ENCODE data around the gene PLEKHS1. TPM values are rescaled to one million over a fixed set of nuclear protein-coding genes. Genes with fewer than 3 reads are reported as not detected.
A peak's percentile ranks its signal among the peaks of the same experiment; 100 is the strongest.

PLEKHS1 gene
- total RNA-seq, 4 donors from 2014 or later: 0.30 to 0.76 (median 0.39) TPM

DNA sequence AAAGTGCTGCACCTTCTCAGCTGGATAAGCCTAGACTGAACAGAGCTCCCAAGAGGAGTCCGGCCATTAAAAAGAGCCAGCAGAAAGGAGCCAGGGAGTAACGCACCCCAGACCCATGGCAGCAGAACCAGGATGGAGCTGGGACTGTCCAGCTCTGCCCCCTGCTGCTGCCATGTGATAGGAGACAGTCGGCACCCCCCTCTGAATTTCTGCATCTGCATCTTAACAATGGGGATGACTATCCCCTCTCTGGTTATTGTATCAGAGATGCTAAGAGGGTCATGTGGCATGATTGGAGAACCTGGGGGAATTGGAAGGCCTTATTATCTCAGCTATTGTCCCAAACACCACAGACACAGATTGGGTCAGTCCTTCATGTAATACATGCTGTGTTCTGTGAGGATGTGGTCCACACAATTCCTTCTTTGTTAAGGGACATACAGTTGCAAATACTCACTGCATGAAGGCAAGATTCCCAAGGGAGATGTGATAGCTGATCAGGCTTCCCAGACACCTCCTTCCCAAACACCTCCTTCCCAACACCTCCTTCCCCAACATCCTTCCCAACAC is 29.3 kb downstream of the PLEKHS1 start:
- intact Hi-C loops (cut with DNase I; ENCODE audit: low total_unique reads): loop anchor here (10.0 kb wide), 1 partner anchor 1516 kb away; no protein-coding TSS in a partner anchor
- H3K4me3 ChIP-seq (ENCODE audit: low read depth, poor library complexity, severe bottlenecking): no peak overlapping the region
- 85 to 86% methylated on average over 3 of the region's 3 CpGs for WGBS, 2 donors
- no peak for TF ChIP-seq POLR2A (IDR thresholded peaks at IDR 0.05)
- TF ChIP-seq, protein P1, sequence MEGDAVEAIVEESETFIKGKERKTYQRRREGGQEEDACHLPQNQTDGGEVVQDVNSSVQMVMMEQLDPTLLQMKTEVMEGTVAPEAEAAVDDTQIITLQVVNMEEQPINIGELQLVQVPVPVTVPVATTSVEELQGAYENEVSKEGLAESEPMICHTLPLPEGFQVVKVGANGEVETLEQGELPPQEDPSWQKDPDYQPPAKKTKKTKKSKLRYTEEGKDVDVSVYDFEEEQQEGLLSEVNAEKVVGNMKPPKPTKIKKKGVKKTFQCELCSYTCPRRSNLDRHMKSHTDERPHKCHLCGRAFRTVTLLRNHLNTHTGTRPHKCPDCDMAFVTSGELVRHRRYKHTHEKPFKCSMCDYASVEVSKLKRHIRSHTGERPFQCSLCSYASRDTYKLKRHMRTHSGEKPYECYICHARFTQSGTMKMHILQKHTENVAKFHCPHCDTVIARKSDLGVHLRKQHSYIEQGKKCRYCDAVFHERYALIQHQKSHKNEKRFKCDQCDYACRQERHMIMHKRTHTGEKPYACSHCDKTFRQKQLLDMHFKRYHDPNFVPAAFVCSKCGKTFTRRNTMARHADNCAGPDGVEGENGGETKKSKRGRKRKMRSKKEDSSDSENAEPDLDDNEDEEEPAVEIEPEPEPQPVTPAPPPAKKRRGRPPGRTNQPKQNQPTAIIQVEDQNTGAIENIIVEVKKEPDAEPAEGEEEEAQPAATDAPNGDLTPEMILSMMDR (IDR thresholded peaks at IDR 0.05): no peak
- no peak for DNase-seq (ENCODE audit: low spot score in 2 of 2)

DNA sequence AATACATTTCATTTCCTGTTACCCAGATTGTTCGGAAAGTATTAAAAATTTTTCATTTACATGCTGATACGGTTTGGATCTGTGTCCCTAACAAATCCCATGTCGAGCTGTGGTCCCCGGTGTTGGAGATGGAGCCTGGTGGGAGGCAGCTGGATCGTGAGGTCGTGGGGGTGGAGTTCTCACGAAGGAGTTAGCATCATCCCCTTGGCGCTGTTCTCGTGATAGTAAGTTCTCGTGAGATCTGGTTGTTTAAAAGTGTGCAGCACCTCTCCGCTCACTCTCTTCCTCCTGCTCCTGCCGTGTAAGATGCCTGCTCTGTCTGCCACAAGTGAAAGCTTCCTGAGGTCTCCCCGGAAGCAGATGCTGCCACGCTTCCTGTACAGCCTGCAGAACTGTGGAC is 30.9 kb downstream of the PLEKHS1 start:
- DNase-seq (ENCODE audit: low spot score in 2 of 2): no peak
- intact Hi-C loops (cut with DNase I; ENCODE audit: low total_unique reads): loop anchor here (10.0 kb wide), 1 partner anchor 1518 kb away; no protein-coding TSS in a partner anchor
- TF ChIP-seq, protein P1 (IDR thresholded peaks at IDR 0.05): no peak
- no peak for TF ChIP-seq POLR2A (IDR thresholded peaks at IDR 0.05)
- no peak overlapping the region for H3K4me3 ChIP-seq (ENCODE audit: low read depth, poor library complexity, severe bottlenecking)
- 68 to 78% methylated on average over 14 of the region's 14 CpGs for WGBS, 2 donors

DNA sequence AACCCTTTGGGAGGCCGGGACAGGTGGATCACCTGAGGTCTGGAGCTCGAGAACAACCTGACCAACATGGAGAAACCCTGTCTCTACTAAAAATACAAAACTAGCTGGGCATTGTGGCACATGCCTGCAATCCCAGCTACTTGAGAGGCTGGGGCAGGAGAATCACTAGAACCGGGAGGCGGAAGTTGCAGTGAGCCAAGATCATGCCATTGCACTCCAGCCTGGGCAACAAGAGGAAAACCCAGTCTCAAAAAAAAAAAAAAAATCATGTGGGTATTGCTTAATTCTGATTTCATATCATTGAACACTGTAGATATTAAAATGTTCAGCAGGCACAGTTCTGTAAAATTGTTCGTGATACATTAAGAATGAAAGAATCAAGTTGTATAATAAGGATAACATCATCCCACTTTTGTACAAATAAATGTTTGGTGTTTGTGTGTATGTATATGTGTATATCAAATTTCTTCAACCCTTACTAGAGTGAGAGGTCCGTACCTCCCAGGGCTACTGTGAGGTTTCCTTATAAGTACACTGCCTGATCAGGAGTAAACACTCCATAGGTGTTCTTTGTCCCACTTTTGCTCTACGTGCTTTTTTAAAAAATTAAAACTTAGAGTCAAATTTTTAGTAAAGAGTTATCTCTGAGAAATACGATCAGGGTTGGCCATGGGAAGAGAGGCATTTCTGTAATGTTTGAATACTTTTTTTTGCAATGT is 31.7 kb downstream of the PLEKHS1 start:
- no peak for DNase-seq (ENCODE audit: low spot score in 2 of 2)
- H3K4me3 ChIP-seq (ENCODE audit: low read depth, poor library complexity, severe bottlenecking): no peak overlapping the region
- WGBS, 2 donors: 92% methylated on average over 8 of the region's 8 CpGs
- TF ChIP-seq, protein P1 (IDR thresholded peaks at IDR 0.05): no peak
- no peak for TF ChIP-seq POLR2A (IDR thresholded peaks at IDR 0.05)
- intact Hi-C loops (cut with DNase I; ENCODE audit: low total_unique reads): loop anchor here (10.0 kb wide), 1 partner anchor 1518 kb away; no protein-coding TSS in a partner anchor

DNA sequence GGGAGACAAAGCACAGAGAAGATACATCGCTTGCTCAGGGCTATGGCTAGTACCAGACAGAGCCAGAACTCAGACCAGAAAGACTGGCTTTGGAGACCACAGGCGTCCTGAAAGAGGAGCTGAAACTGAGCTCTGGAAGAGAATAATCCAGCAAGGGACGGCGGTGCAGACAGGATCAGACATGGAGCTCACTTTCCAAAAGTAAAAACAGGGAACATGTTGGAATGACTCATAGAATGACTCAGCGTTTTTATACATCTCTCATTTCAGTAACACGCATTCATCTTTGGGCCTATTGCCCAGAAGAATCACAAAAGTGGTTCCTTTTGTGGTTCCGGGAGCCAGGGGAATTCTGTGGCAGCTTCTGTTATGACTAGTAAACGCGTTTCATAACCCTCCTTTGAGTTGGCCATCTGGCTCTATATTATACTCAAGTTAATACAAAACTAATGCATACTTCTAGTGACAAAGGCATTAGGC is 37.2 kb downstream of the PLEKHS1 start:
- TF ChIP-seq POLR2A (IDR thresholded peaks at IDR 0.05): no peak
- TF ChIP-seq, protein P1 (IDR thresholded peaks at IDR 0.05): no peak
- peak in 1 of 2 donors; percentile 52 for DNase-seq (ENCODE audit: low spot score in 2 of 2)
- no peak overlapping the region for H3K4me3 ChIP-seq (ENCODE audit: low read depth, poor library complexity, severe bottlenecking)
- intact Hi-C loops (cut with DNase I; ENCODE audit: low total_unique reads): loop anchor here (10.0 kb wide), 1 partner anchor 1524 kb away; no protein-coding TSS in a partner anchor
- 15 to 24% methylated on average over 9 of the region's 9 CpGs for WGBS, 2 donors

DNA sequence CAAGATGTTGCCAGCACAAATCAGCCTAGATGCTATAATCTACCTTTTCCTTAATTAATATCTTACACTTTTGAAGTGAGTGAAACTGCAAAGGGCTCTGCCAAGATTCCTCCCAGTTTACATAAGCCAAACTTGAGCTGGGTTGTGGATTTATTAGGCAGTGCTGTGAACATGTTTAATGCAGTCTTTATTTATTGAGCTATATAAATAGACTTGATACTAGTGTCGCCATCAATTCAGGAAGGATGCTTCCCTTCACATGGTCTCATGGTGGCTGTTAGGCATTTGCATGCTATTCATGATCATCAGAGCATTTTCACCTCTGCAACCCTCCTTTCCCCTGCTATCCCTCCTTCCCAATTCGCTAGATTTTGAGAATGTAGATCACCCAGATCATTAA is 40.2 kb downstream of the PLEKHS1 start:
- TF ChIP-seq, protein P1 (IDR thresholded peaks at IDR 0.05): no peak
- TF ChIP-seq POLR2A (IDR thresholded peaks at IDR 0.05): no peak
- no peak for DNase-seq (ENCODE audit: low spot score in 2 of 2)
- intact Hi-C loops (cut with DNase I; ENCODE audit: low total_unique reads): no loop called here
- 66 to 82% methylated on average over 2 of the region's 2 CpGs for WGBS, 2 donors
- H3K4me3 ChIP-seq (ENCODE audit: low read depth, poor library complexity, severe bottlenecking): no peak overlapping the region

Data from lower leg skin (tissue), 4 donors.